DLD1 (cell line): Measurements from ENCODE around the gene PSME2.

Experiments used
- in situ Hi-C: cut with HindIII; loops from 2 replicates; pipeline ENCODE4 v1.10.0; 2017; ENCODE audit warnings: low sequenced_read_pairs

Gene PSME2

GRCh38 chr14:24136684-24137528 lies 9.5 kb downstream of the PSME2 start:
- in situ Hi-C loops = no loop called here

- in situ Hi-C loops = no loop called here
Observed at GRCh38 chr14:24135834-24136683, 10.4 kb downstream of the PSME2 start, which contains the start of gene PSME1. Gene PSME1 (plus strand): TSS chr14:24136194. CDS start chr14:24136263, 69 bp downstream.

- in situ Hi-C loops = no loop called here
Observed at GRCh38 chr14:24135584-24135833, 10.9 kb downstream of the PSME2 start.

GRCh38 chr14:24133735-24134134 lies 12.7 kb downstream of the PSME2 start:
- in situ Hi-C loops = no loop called here

- in situ Hi-C loops = no loop called here
Observed at GRCh38 chr14:24132976-24133375, 13.4 kb downstream of the PSME2 start.

- in situ Hi-C loops = no loop called here
Observed at GRCh38 chr14:24132061-24132685, 14.2 kb downstream of the PSME2 start.

GRCh38 chr14:24131549-24131966 lies 14.9 kb downstream of the PSME2 start:
- in situ Hi-C loops = no loop called here

- in situ Hi-C loops = no loop called here
Observed at GRCh38 chr14:24130717-24131548, 15.5 kb downstream of the PSME2 start.

- in situ Hi-C loops = no loop called here
Observed at GRCh38 chr14:24130380-24130716, 16.1 kb downstream of the PSME2 start, which contains the start of gene FITM1. Gene FITM1 (plus strand): TSS chr14:24130659. CDS start chr14:24131564, 905 bp downstream.

- in situ Hi-C loops = no loop called here
Observed at GRCh38 chr14:24129410-24129998, 16.9 kb downstream of the PSME2 start.

- in situ Hi-C loops = no loop called here
Observed at GRCh38 chr14:24127673-24128072, 18.7 kb downstream of the PSME2 start.

- in situ Hi-C loops = no loop called here
Observed at GRCh38 chr14:24126939-24127338, 19.5 kb downstream of the PSME2 start.

- in situ Hi-C loops = no loop called here
Observed at GRCh38 chr14:24123424-24124417, 22.7 kb downstream of the PSME2 start.

GRCh38 chr14:24122898-24123297 lies 23.5 kb downstream of the PSME2 start:
- in situ Hi-C loops = no loop called here

- in situ Hi-C loops = no loop called here
Observed at GRCh38 chr14:24122416-24122815, 24.0 kb downstream of the PSME2 start.

GRCh38 chr14:24121210-24121609 lies 25.2 kb downstream of the PSME2 start:
- in situ Hi-C loops = no loop called here

GRCh38 chr14:24119691-24120090 lies 26.7 kb downstream of the PSME2 start:
- in situ Hi-C loops = no loop called here

- in situ Hi-C loops = no loop called here
Observed at GRCh38 chr14:24117179-24117578, 29.2 kb downstream of the PSME2 start.

- in situ Hi-C loops = no loop called here
Observed at GRCh38 chr14:24116128-24116814, 30.1 kb downstream of the PSME2 start.
